PFSK-1 (cell line): ENCODE measurements around the gene KIF20B.

ENCODE experiments used
- FOXP2 ChIP-seq: optimal IDR thresholded peaks from 2 replicates; pipeline ENCODE3; 2011; ENCODE audit warnings: borderline replicate concordance, control low read depth, inconsistent platforms; ENCODE audit not compliant: insufficient read depth; ENCODE audit errors: extremely low read length, extremely low read depth
- POLR2AphosphoS5 ChIP-seq: IDR thresholded peaks from 2 replicates; pipeline ENCODE4 v1.6.1; 2012; ENCODE audit warnings: low read depth, mild to moderate bottlenecking, control low read depth, low read length, moderate library complexity
- REST ChIP-seq, 2 experiments: IDR thresholded peaks; 2 replicates each; pipeline versions ENCODE4 v1.6.1 to v1.8.0; 2011 to 2012; ENCODE audit warnings: low read depth in 2 of 2, low read length in 2 of 2, control low read depth in 1 of 2, inconsistent platforms in 1 of 2, mild to moderate bottlenecking in 1 of 2, moderate library complexity in 1 of 2; ENCODE audit not compliant: insufficient read depth in 1 of 2
- SIN3A ChIP-seq: IDR thresholded peaks from 2 replicates; pipeline ENCODE4 v1.6.1; 2012; ENCODE audit warnings: mild to moderate bottlenecking, low read length, moderate library complexity, borderline replicate concordance; ENCODE audit not compliant: insufficient read depth
- TAF1 ChIP-seq: IDR thresholded peaks from 2 replicates; pipeline ENCODE4 v1.6.1; 2012; ENCODE audit warnings: low read length, control low read depth, borderline replicate concordance; ENCODE audit not compliant: insufficient read depth

The KIF20B gene

GRCh38 chr10:89771684-89772083 is 70.3 kb downstream of the KIF20B start:
- TF ChIP-seq REST (IDR thresholded peaks at IDR 0.05; ENCODE audit: insufficient read depth in 1 of 2, low read depth in 2 of 2, low read length in 2 of 2) (no peak), TAF1 (no peak), FOXP2 (no peak), POLR2AphosphoS5 (no peak), SIN3A (no peak)

- TF ChIP-seq FOXP2 = no peak
- no peak for TF ChIP-seq TAF1
Observed at GRCh38 chr10:89773081-89773480, 71.7 kb downstream of the KIF20B start.

- no peak for TF ChIP-seq TAF1
- no peak for TF ChIP-seq FOXP2
- TF ChIP-seq REST (IDR thresholded peaks at IDR 0.05; ENCODE audit: insufficient read depth in 1 of 2, low read depth in 2 of 2, low read length in 2 of 2) = no peak
Observed at GRCh38 chr10:89776665-89777064, 75.3 kb downstream of the KIF20B start.

DNA sequence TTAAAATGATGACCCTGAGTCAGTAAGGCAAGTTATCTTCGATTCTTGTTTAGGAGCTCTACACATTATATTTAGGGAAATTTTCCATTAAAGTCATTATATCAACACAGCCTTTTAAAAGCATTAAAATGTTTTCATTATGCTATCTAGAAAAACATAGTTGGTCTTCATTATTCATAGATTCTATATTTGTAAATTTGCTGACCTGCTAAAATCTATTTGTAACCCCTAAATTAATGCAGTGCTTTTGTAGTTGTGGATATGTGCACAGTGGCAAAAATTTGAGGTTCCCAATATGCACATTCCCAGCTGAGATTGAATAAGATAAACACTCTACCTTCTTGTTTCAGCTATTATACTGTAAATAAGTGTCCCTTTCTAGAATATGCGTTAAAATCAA is 81.1 kb downstream of the KIF20B start:
- TF ChIP-seq REST (IDR thresholded peaks at IDR 0.05; ENCODE audit: insufficient read depth in 1 of 2, low read depth in 2 of 2, low read length in 2 of 2) (no peak), SIN3A (no peak), POLR2AphosphoS5 (no peak), TAF1 (no peak), FOXP2 (no peak)

DNA sequence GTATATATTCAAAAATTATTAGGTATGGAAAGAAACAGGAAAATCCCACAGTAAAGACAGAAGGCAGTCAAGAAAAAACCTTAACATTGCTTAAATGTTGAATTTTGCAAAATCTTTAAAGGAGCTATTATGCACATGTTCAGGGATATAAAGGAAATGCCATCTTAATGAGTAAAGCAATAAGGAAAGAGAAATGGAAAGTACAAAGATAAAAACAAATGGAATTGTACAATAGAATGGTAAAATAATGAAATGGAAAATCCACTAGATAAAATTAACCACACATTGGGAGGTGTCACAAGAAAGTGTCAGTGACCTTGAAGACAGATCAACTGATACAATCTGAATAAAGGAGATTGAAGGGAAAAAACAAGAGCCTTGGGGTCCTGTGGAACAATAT is 82.0 kb downstream of the KIF20B start:
- TF ChIP-seq POLR2AphosphoS5 (no peak), REST (IDR thresholded peaks at IDR 0.05; ENCODE audit: insufficient read depth in 1 of 2, low read depth in 2 of 2, low read length in 2 of 2) (no peak), TAF1 (no peak), FOXP2 (no peak), SIN3A (no peak)

GRCh38 chr10:89785095-89785494 is 83.7 kb downstream of the KIF20B start:
- no peak for TF ChIP-seq SIN3A
- no peak for TF ChIP-seq FOXP2
- TF ChIP-seq TAF1 = no peak
- TF ChIP-seq REST (IDR thresholded peaks at IDR 0.05; ENCODE audit: insufficient read depth in 1 of 2, low read depth in 2 of 2, low read length in 2 of 2) = no peak
- TF ChIP-seq POLR2AphosphoS5 = no peak
